Thyroid gland (tissue), 4 donors: ENCODE measurements around the gene SPA17. TPM values are rescaled to one million over a fixed set of nuclear protein-coding genes. Genes with fewer than 3 reads are reported as not detected.
A peak's percentile ranks its signal among the peaks of the same experiment; 100 is the strongest.

Experiments used
- DNase-seq, 2 donors: peaks; one replicate each; pipeline ENCODE4 v3.0.0-alpha.2; 2019
- H3K27ac ChIP-seq, 3 donors: fragments of 200-600 bp; sonication (generic); 1 replicate in 2 of 3; 2 replicates in 1 of 3; pipeline ENCODE4 v1.5.1; 2016 to 2019; ENCODE audit warnings: mild to moderate bottlenecking in 1 of 3, moderate library complexity in 1 of 3
- H3K27me3 ChIP-seq: fragments of 200-600 bp; sonication (generic); one replicate; pipeline ENCODE4 v1.5.1; 2019
- H3K36me3 ChIP-seq, 2 donors: fragments of 200-600 bp; sonication (generic); one replicate each; pipeline ENCODE4 v1.5.1; 2016 to 2019
- H3K4me1 ChIP-seq, 2 donors: fragments of 200-600 bp; sonication (generic); one replicate each; pipeline ENCODE4 v1.5.1; 2017 to 2019
- H3K4me3 ChIP-seq, 3 donors: fragments of 200-600 bp; sonication (generic); replicated peaks in 1 of 3; 1 replicate in 2 of 3; 2 replicates in 1 of 3; pipeline ENCODE4 v1.5.1; 2016; ENCODE audit warnings: mild to moderate bottlenecking in 1 of 3
- H3K9me3 ChIP-seq: fragments of 200-600 bp; sonication (generic); one replicate; pipeline ENCODE4 v1.5.1; 2017
- CTCF ChIP-seq, 6 experiments: fragments of 200-600 bp in 3 of 6; fragments of 450-650 bp in 3 of 6; sonication (generic) in 3 of 6; IDR thresholded peaks; one replicate each; pipeline ENCODE4 v1.5.1; 2016 to 2019; ENCODE audit warnings: antibody characterized with exemption in 6 of 6, mild to moderate bottlenecking in 2 of 6, inconsistent platforms in 1 of 6, moderate library complexity in 1 of 6
- POLR2A ChIP-seq, 2 donors: fragments of 450-650 bp; IDR thresholded peaks; one replicate each; pipeline ENCODE4 v1.6.1; 2017; ENCODE audit warnings: antibody characterized with exemption in 2 of 2, mild to moderate bottlenecking in 2 of 2, moderate library complexity in 1 of 2
- WGBS, 2 donors: methylation state at CpG; one replicate each; pipeline ENCODE4 v1.1.5; 2017; 5-methylcytosine and 5-hydroxymethylcytosine counted together
- intact Hi-C: fragments of 100-400 bp; cut with DNase I; formaldehyde crosslinking; loops from one replicate; pipeline ENCODE4 v1.15.1; 2023
- total RNA-seq, 4 donors: library from RNA; depleted of rRNA; stranded (reverse); fragments of >200 nt; gene quantifications; one replicate each; pipeline ENCODE4 v1.2.3, GENCODE V29; 2016

Gene SPA17
- total RNA-seq, 4 donors from 2014 or later = 13.8 to 25.2 (median 23.6) TPM

- H3K36me3 ChIP-seq = peaks cover 60 to 72% of the 10 kb centered on the region in 2 donors
These were observed 40.3 kb upstream of the SPA17 start for GRCh38 chr11:124633355-124633754.

GRCh38 chr11:124635932-124636331, 37.8 kb upstream of the SPA17 start:
- no peak for DNase-seq
- intact Hi-C loops = no loop called here
- Histone ChIP-seq H3K9me3 (no peaks in the 10 kb centered on the region), H3K27me3 (no peaks in the 10 kb centered on the region), H3K4me1 (no peaks in the 10 kb centered on the region), H3K27ac (no peak overlapping the region), H3K4me3 (no peak overlapping the region), H3K36me3 (peaks cover 57 to 72% of the 10 kb centered on the region in 2 donors)
- 82 to 89% methylated on average over 3 of the region's 3 CpGs for WGBS, 2 donors
- TF ChIP-seq POLR2A (IDR thresholded peaks at IDR 0.05) (no peak), CTCF (IDR thresholded peaks at IDR 0.05) (no peak)

More at GRCh38 chr11:124633355-124633754, 40.3 kb upstream of the SPA17 start:
- intact Hi-C loops = no loop called here
- Histone ChIP-seq H3K9me3 (no peaks in the 10 kb centered on the region), H3K4me1 (no peaks in the 10 kb centered on the region), H3K27ac (no peak overlapping the region), H3K4me3 (no peak overlapping the region), H3K27me3 (no peaks in the 10 kb centered on the region)
- WGBS, 2 donors = 90 to 93% methylated on average over 1 of the region's 1 CpG
- no peak for TF ChIP-seq POLR2A (IDR thresholded peaks at IDR 0.05)
- peak in 1 of 6 experiments; percentile 9 for TF ChIP-seq CTCF (IDR thresholded peaks at IDR 0.05)
- DNase-seq = no peak

- no peak for TF ChIP-seq CTCF (IDR thresholded peaks at IDR 0.05)
- TF ChIP-seq POLR2A (IDR thresholded peaks at IDR 0.05) = no peak
- Histone ChIP-seq H3K36me3 (peaks cover 31 to 49% of the 10 kb centered on the region in 2 donors), H3K4me1 (no peaks in the 10 kb centered on the region), H3K27me3 (no peaks in the 10 kb centered on the region), H3K4me3 (no peak overlapping the region), H3K9me3 (no peaks in the 10 kb centered on the region), H3K27ac (no peak overlapping the region)
- WGBS, 2 donors = 93 to 94% methylated on average over 3 of the region's 3 CpGs
- no peak for DNase-seq
- intact Hi-C loops = no loop called here
These were observed 35.2 kb upstream of the SPA17 start for GRCh38 chr11:124638500-124638899.

GRCh38 chr11:124639186-124639585, 34.5 kb upstream of the SPA17 start:
- no peak for TF ChIP-seq POLR2A (IDR thresholded peaks at IDR 0.05)
- no peak for TF ChIP-seq CTCF (IDR thresholded peaks at IDR 0.05)
- WGBS, 2 donors = 60 to 100% methylated on average over 1 of the region's 1 CpG
- no peak overlapping the region for H3K27ac ChIP-seq
- DNase-seq = no peak
- no peaks in the 10 kb centered on the region for H3K9me3 ChIP-seq
- H3K36me3 ChIP-seq = peaks cover 29 to 43% of the 10 kb centered on the region in 2 donors
- no peaks in the 10 kb centered on the region for H3K27me3 ChIP-seq
- H3K4me3 ChIP-seq = no peak overlapping the region
- intact Hi-C loops = no loop called here
- H3K4me1 ChIP-seq = no peaks in the 10 kb centered on the region

- no peak overlapping the region for H3K27ac ChIP-seq
- no peaks in the 10 kb centered on the region for H3K9me3 ChIP-seq
- no peak overlapping the region for H3K4me3 ChIP-seq
- peaks cover 24 to 33% of the 10 kb centered on the region in 2 donors for H3K36me3 ChIP-seq
- intact Hi-C loops = no loop called here
- H3K27me3 ChIP-seq = no peaks in the 10 kb centered on the region
- DNase-seq = no peak
- 87 to 94% methylated on average over 5 of the region's 5 CpGs for WGBS, 2 donors
- H3K4me1 ChIP-seq = peaks cover 3 to 4% of the 10 kb centered on the region in 2 donors
- no peak for TF ChIP-seq CTCF (IDR thresholded peaks at IDR 0.05)
- no peak for TF ChIP-seq POLR2A (IDR thresholded peaks at IDR 0.05)
These were observed 33.0 kb upstream of the SPA17 start for GRCh38 chr11:124640666-124641065.
